Gastrocnemius medialis (tissue), 4 donors: ENCODE results near the gene YPEL2.

Experiments used
- CTCF ChIP-seq, 5 experiments: fragments of 450-650 bp in 3 of 5; fragments of 200-600 bp in 2 of 5; sonication (generic) in 2 of 5; IDR thresholded peaks in 4 of 5; conservative IDR thresholded peaks in 1 of 5; 1 replicate in 4 of 5; 2 replicates in 1 of 5; pipeline ENCODE4 v1.5.1; 2016 to 2019; ENCODE audit warnings: antibody characterized with exemption in 5 of 5, mild to moderate bottlenecking in 3 of 5, moderate library complexity in 3 of 5
- POLR2A ChIP-seq, 2 donors: fragments of 450-650 bp; IDR thresholded peaks; one replicate each; pipeline ENCODE4 v1.6.1; 2017; ENCODE audit warnings: antibody characterized with exemption in 2 of 2, mild to moderate bottlenecking in 2 of 2, moderate library complexity in 2 of 2

GRCh38 chr17:59284317-59284716 is 47.1 kb upstream of the YPEL2 start:
- TF ChIP-seq CTCF (IDR thresholded peaks at IDR 0.05 in 4 of 5, conservative IDR thresholded peaks at IDR 0.05 in 1 of 5) = no peak
- no peak for TF ChIP-seq POLR2A (IDR thresholded peaks at IDR 0.05)
